GDM1 (cell line): ENCODE measurements around the gene C11orf91.
"Not testable (repeated sequence)": the region's sequence is repeated elsewhere in the genome, so short reads cannot be mapped to it uniquely, and the experiment has no call there.

Source experiments
- DNase-seq: peaks from one replicate; lab custom pipeline; 2025; lab: John Stamatoyannopoulos, UW

Gene C11orf91, protein sequence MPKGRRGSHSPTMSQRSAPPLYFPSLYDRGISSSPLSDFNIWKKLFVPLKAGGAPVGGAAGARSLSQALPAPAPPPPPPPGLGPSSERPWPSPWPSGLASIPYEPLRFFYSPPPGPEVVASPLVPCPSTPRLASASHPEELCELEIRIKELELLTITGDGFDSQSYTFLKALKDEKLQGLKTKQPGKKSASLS

DNA sequence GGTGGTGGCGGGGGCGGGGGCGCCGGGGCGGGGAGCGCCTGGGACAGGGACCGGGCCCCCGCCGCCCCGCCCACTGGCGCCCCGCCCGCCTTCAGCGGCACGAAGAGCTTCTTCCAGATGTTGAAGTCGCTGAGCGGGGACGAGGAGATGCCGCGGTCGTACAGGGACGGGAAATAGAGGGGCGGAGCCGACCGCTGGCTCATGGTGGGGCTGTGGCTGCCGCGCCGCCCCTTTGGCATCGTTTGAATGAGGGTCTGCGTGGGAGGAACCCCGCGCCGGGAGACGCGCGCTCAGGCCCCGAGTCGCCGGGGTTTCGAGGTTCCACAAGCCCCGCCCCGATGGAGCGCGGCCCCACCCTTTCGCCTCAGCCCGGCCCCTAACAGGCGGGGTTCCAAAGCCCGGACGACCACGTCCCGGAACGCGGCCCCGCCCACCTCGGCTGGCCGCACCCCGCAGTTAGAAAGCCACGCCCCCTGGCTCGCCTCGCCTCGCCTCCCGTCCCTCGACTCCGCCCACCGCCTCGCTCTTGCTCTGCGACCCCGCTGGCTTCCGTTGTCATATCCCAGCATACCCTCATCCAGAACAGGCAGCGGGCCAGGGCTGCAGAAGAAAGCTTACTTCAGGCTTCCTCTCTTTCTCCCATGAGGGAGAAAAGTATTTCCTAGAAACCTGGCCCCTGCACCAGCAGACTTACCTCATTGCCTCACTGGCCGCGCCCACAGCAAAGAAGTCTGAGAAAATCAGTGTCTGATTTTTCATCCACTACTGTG, at the start of gene C11orf91:
Gene C11orf91 (minus strand): TSS at position 325 of the 770 bp plus-strand sequence. CDS start 86 bp downstream, at position 239.
- DNase-seq: peak; percentile 90

- no peak for DNase-seq
Measured at GRCh38 chr11:33747979-33748378, 47.4 kb upstream of the C11orf91 start.

- DNase-seq: no peak
Measured at GRCh38 chr11:33743291-33743690, 42.7 kb upstream of the C11orf91 start.

GRCh38 chr11:33742249-33742851, 41.7 kb upstream of the C11orf91 start:
- no peak for DNase-seq

GRCh38 chr11:33741806-33742205, 41.2 kb upstream of the C11orf91 start:
- DNase-seq: no peak

DNA sequence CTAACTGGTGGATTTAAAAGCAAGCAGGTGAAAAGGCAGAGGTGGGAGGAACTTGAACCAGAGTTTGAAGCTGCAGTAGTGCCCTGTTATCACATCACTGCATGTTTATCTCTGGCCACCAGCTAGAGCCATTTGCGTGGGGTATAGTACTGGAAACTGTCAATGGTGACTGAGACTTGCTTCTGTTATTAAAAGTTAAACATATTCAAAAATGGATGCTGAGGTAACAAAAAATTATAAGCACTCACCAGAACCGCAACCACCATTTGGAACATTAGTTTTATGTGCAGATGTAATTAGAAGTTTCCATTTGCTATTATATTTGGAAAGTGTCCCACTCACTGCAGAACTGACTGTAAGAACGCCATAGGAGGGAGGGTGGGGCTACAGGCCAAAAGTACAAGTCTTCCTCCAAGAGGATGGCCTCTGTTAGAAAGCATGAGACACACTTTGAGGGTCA, 36.8 kb upstream of the C11orf91 start:
- no peak for DNase-seq

- DNase-seq: peak; percentile 82
Measured at GRCh38 chr11:33736148-33736812, 35.7 kb upstream of the C11orf91 start, which contains the start of gene CD59. Gene CD59, minus strand, starts transcription at chr11:33736423. Its CDS starts 13,978 bp downstream, at chr11:33722445.

DNA sequence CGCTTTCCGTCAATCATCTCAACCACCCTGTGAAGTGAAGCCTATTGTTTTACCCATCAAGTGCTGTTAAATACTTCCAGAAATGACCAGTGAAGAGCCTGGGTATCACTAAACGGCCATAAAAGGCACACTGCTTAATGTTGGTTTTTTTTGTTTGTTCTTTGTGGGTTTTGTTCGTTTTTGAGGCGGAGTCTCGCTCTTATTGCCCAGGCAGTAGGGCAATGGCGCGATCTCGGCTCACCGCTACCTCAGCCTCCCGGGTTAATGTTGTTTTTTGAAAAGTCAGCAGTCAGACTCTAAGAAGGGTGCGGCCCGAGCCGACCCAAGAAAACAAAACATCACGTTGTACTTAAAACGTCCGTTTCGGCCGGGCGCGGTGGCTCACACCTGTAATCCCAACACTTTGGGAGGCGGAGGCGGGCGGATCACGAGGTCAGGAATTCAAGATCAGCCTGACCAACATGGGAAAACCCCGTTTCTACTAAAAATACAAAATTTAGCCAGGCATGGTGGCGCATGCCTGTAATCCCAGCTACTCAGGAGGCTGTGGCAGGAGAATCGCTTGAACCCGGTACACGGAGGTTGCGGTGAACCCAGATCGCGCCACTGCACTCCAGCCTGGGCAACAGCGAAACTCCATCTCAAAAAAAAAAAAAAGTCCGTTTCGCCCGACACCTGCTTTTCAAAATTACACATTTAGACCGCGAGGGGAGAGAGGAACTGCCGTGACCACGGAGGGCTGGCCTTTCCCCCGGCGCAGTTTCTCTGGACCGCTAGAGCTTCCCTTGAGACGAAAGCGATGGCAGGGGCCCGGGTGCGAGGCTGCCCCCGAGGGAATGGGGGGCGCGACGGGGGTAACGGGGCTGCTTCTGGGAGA, 34.9 kb upstream of the C11orf91 start:
- DNase-seq: no peak

GRCh38 chr11:33734441-33735270, 34.0 kb upstream of the C11orf91 start:
- DNase-seq: no peak

DNA sequence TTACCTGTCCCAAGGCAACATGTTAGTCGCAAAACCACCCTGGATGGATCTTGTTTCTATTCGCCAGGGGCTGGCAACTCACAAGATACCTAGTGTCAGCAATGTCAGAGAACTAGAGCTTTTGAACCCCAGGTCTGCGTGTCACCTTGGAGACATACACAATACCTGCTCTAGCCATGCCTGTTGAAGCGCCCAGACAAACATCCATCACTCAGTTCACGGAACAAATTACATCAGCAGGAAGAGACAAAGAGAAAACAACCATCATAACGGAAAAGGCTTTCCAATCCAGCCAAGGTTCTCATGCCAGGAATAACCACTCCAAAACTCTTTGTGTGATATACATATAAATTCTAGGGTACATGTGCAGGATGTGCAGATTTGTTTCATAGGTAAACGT, 33.4 kb upstream of the C11orf91 start:
- no peak for DNase-seq

DNA sequence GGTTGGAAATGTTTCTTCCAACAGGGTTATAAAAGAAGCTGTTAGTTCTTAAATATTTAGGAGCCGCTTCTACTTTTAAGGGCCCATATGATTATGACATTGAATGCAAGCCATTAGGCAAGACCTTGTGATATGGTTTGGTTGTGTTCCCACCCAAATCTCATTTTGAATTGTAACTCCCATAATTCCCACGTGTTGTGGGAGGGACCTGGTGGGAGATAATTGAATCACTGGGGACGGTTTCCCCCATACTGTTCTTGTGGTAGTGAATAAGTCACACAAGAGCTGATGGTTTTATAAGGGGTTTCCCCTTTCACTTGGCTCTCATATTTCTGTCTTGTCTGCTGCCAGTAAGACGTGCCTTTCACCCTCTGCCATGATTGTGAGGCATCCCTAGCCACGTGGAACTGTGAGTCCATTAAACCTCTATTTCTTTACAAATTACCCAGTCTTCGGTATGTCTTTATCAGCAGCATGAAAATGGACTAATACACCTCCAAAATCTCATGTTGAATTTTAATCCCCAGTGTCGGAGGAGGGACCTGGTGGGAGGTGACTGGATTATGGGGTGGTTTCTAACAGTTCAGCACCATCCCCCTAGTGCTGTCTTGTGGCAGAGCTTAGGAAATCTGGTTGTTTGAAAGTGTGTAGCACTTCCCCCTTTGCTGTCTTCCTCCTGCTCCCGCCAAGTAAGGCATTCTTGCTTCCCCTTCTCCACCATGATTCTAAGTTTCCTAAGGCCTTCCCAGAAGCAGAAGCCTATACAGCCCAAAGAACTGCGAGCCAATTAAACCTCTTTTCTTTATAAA, 31.3 kb upstream of the C11orf91 start:
- peak; percentile 58 for DNase-seq

DNA sequence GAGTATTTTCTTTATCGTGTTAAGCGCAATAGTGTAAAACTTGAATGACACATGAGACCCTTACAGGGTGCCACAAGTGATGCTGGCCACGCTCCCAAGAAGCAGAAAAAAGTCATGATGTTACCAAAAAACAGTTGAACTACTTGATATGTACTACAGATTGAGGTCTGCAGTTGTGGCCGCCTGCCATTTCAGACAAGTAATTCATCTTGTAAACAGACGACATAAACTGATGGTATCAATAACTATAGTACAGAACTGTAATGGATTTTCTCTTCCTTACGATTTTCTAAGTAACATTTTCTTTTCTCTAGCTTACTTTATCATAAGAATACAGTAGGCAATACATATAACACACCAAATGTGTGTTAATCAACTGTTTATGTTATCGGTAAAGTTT, 30.1 kb upstream of the C11orf91 start:
- DNase-seq: no peak

GRCh38 chr11:33729072-33729664, 28.5 kb upstream of the C11orf91 start:
- DNase-seq: not testable (repeated sequence)

- DNase-seq: not testable (repeated sequence)
Measured at GRCh38 chr11:33727539-33727938, 26.9 kb upstream of the C11orf91 start.

DNA sequence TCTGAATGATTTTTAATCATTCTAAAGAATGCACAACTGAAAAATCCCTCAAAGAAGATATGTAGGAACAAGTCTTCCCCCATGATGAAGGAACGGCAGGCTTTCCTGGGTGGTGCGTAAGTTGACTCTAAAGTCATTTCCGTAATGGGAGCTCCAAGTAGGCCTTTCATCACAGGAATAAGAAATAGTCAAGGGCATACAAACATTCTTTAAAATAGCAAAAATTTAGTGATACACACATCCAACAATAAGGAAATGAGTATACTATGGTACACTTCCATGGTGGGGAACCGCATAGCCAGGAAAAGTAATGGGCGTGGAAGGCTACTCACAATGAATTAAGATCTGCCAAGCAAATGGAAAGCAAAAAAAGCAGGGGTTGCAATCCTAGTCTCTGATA, 24.9 kb upstream of the C11orf91 start:
- DNase-seq: no peak

- DNase-seq: peak; percentile 18
Measured at GRCh38 chr11:33724644-33725035, 24.0 kb upstream of the C11orf91 start.

- DNase-seq: peak; percentile 74
Measured at GRCh38 chr11:33723238-33723881, 22.7 kb upstream of the C11orf91 start.

- DNase-seq: no peak
Measured at GRCh38 chr11:33722590-33723234, 22.1 kb upstream of the C11orf91 start.
